NCI-H187 (cell line): Measurements from ENCODE around the gene PCDHGB1.
"Not testable (repeated sequence)": the region's sequence is repeated elsewhere in the genome, so short reads cannot be mapped to it uniquely, and the experiment has no call there.

Experiments
- DNase-seq, 2 experiments: peaks; one replicate each; lab custom pipeline; 2025; lab: John Stamatoyannopoulos, UW

The PCDHGB1 gene

DNA sequence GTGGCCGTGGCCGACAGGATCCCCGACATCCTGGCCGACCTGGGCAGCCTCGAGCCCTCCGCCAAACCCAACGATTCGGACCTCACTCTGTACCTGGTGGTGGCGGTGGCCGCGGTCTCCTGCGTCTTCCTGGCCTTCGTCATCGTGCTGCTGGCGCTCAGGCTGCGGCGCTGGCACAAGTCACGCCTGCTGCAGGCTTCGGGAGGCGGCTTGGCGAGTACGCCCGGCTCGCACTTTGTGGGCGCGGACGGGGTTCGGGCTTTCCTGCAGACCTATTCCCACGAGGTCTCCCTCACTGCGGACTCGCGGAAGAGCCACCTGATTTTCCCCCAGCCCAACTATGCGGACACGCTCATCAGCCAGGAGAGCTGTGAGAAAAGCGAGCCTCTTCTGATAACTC is 3.9 kb upstream of the PCDHGB1 start:
- not testable (repeated sequence) for DNase-seq

DNA sequence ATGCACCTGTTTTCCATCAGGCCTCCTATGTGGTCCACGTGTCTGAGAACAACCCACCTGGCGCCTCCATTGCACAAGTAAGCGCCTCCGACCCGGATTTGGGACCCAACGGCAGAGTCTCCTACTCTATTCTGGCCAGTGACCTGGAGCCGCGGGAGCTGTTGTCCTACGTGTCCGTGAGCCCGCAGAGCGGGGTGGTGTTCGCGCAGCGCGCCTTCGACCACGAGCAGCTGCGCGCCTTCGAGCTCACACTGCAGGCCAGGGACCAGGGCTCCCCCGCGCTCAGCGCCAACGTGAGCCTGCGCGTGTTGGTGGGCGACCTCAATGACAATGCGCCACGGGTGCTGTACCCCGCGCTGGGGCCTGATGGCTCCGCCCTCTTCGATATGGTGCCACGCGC is 1.7 kb downstream of the PCDHGB1 start:
- DNase-seq, result no peak

DNA sequence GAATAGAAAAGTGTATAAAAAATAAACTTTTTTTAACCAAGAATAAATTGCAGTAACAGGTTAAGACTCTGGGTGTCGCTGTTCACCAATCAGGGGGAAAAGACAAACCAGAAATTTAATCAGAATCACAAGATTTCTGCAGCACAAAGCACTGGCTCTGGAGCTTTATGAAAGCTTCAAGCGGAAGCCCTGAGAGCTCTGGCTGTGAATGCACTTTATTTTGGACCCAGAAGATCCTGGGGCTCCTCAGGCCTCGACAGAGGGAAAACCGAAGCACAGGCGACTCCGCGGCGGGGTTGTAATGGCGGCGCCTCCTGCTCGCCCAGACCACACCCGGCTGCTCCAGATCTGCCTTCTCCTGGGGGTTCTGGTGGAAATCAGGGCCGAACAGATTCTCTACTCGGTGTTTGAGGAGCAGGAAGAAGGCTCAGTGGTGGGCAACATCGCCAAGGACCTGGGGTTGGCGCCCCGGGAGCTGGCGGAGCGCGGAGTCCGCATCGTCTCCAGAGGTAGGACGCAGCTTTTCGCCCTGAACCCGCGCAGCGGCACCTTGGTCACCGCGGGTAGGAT is 5.1 kb downstream of the PCDHGB1 start, which contains the start of gene PCDHGA4:
TSS of gene PCDHGA4 (plus strand) at position 122 of the 570 bp plus-strand sequence. CDS start at position 209, 87 bp downstream.
- DNase-seq, result no peak

DNA sequence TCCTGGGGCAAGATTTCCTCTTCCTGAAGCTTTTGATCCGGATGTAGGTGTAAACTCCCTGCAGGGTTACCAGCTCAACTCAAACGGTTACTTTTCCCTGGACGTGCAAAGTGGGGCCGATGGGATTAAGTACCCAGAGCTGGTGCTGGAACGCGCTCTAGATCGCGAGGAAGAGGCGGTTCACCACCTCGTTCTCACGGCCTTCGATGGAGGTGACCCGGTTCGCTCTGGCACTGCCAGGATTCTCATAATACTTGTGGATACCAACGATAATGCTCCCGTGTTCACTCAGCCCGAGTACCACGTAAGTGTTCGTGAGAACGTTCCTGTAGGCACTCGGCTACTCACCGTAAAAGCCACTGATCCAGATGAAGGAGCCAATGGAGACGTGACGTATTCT is 5.7 kb downstream of the PCDHGB1 start:
- no peak for DNase-seq

DNA sequence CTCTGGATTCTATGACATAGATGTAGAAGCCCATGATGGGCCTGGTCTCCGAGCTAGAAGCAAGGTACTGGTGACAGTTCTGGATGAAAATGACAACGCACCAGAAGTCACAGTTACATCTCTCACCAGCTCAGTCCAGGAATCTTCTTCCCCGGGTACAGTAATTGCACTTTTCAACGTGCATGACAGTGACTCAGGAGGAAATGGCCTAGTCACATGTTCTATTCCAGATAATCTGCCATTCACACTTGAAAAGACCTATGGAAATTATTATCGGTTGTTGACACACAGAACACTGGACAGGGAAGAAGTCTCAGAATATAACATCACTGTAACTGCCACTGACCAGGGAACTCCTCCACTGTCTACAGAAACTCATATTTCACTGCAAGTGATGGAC is 6.2 kb downstream of the PCDHGB1 start:
- DNase-seq, result no peak

DNA sequence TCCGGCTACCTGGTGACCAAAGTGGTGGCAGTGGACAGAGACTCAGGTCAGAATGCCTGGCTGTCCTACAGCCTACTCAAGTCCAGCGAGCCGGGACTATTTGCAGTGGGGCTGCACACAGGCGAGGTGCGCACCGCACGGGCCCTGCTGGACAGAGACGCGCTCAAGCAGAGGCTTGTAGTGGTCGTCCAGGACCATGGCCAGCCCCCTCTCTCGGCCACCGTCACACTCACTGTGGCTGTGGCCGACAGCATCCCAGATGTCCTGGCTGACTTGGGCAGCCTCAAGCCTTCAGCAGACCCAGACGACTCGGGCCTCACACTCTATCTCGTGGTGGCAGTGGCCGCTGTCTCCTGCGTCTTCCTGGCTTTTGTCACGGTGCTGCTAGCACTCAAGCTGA is 7.1 kb downstream of the PCDHGB1 start:
- no peak for DNase-seq

DNA sequence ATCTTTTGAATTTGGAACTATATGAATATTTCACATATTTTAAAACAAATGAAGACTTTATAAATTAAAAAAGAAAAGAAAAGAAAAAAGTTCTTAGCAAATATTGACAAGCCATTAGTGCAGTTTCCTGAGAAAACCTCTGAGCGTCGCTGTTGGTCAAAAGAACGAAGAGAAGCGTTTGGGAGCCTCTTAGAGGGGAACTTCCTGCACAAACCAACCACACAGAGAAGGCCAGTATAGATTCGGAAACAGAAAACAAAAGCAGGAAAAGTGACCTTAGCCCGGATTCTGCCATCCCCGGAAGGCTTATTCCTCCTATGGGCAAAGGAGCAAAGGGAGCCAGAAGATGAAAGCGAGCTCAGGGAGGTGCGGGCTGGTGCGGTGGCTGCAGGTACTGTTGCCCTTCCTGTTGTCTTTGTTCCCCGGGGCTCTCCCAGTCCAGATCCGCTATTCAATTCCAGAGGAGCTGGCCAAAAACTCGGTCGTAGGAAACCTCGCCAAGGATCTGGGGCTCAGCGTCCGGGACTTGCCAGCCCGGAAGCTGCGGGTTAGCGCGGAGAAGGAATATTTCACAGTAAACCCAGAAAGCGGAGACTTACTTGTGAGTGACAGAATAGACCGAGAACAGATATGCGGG is 10.0 kb downstream of the PCDHGB1 start, which contains the start of gene PCDHGB2:
TSS of gene PCDHGB2 (plus strand) at position 205 of the 637 bp plus-strand sequence. CDS start at position 347, 142 bp downstream.
- DNase-seq, result no peak

DNA sequence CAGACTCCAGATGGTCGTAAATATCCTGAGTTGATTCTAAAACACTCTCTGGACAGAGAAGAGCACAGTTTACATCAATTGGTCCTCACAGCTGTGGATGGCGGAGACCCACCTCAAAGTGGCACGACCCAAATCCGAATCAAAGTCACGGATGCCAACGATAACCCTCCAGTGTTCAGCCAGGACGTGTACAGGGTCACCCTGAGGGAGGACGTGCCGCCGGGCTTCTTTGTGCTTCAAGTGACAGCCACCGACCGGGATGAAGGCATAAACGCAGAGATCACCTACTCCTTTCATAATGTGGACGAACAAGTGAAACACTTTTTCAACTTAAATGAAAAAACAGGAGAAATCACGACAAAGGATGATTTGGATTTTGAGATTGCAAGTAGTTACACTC is 10.8 kb downstream of the PCDHGB1 start:
- DNase-seq, result no peak

DNA sequence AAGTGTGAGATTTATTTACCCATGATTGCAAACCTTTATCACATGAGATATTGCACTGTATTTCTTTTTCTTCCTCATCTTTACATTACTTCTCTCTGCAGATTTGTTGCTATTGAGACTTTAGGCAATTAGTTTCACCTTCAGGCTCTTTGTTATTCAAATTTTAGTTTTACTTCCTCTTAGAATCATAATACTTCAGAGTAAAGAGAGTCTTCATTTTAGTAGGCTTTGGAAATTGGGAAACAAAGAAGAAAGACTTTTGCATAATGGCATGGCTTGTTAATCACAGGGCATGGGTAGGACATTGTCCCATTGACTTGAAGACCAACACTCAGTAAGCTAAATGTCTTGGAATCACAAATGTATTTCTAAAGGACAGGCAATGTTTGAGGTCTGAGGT is 12.8 kb downstream of the PCDHGB1 start:
- DNase-seq, result no peak

DNA sequence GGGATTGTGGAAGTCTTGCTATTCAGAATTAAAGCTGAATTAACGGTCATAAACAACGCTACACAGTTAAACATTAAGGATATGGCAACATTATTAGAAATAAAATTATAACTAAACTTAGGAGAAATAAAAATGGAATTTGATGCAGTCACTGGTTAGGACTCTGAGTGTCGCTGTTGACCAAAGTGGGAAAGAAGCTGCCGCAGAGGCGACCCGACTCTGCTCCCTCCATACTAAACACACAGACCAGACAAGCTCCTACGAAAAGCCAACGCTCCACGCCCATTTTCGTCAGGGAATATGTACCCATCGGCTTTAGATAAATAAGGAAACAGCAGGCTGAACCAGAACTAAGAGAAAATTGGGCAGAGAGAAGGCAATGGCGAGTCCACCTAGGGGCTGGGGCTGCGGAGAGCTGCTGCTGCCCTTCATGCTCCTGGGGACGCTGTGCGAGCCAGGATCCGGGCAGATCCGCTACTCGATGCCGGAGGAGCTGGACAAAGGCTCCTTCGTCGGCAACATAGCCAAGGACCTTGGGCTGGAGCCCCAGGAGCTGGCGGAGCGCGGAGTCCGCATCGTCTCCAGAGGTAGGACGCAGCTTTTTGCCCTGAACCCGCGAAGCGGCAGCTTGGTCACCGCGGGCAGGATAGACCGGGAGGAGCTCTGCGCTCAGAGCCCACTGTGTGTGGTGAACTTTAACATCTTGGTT is 14.2 kb downstream of the PCDHGB1 start, which contains the start of gene PCDHGA5:
TSS of gene PCDHGA5 (plus strand) at position 211 of the 709 bp plus-strand sequence. CDS start at position 380, 169 bp downstream.
- no peak for DNase-seq

DNA sequence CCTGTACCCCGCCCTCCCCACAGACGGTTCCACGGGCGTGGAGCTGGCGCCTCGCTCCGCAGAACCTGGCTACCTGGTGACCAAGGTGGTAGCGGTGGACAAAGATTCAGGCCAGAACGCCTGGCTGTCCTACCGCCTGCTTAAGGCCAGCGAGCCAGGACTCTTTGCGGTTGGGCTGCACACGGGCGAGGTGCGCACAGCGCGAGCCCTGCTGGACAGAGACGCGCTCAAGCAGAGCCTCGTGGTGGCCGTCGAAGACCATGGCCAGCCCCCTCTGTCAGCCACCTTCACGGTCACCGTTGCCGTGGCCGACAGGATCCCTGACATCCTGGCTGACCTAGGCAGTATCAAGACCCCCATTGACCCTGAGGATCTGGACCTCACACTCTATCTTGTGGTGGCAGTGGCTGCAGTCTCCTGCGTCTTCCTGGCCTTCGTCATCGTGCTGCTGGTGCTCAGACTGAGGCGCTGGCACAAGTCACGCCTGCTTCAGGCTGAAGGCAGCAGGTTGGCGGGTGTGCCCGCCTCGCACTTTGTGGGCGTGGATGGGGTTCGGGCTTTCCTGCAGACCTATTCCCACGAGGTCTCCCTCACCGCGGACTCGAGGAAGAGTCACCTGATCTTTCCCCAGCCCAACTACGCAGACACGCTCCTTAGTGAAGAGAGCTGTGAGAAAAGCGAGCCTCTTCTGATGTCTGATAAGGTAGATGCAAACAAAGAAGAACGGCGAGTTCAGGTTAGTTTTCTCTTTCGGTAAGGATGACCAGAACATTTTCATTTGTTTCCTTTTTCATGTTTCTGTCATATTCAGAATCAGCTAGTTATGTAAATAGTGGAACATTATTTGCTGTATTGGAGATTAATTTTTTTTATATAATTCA is 16.4 kb downstream of the PCDHGB1 start:
- no peak for DNase-seq

DNA sequence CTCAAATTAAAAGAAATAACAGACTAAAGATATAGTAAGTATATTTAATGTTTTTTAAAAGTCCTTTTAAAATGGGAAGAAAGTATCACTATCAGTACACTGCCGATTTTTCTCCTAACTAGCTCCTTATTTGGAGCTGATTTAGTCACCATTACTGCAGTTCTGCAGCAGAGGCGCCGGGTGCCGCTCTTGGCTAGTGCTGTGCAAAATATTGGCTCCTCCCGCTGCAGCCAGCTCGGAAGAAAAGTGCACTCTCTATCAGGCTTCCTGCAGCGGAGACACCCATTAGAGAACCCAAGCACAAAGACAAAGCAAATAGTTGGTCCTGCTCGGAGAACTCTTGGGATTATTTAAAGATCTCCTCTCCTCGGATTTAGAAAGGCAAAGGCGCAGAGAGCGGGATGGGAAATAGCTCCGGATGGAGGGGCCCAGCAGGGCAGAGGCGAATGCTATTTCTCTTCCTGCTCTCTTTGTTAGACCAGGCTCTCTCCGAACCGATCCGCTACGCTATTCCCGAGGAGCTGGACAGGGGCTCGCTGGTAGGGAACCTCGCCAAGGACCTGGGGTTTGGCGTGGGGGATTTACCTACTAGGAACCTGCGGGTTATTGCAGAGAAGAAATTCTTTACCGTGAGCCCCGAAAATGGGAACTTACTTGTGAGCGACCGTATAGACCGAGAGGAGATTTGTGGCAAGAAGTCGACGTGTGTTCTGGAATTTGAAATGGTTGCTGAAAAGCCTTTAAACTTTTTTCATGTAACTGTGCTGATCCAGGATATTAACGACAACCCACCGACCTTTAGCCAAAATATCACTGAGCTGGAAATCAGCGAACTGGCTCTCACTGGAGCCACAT is 20.3 kb downstream of the PCDHGB1 start, which contains the start of gene PCDHGB3:
TSS of gene PCDHGB3 (plus strand) at position 249 of the 855 bp plus-strand sequence. CDS start at position 402, 153 bp downstream.
- no peak for DNase-seq

DNA sequence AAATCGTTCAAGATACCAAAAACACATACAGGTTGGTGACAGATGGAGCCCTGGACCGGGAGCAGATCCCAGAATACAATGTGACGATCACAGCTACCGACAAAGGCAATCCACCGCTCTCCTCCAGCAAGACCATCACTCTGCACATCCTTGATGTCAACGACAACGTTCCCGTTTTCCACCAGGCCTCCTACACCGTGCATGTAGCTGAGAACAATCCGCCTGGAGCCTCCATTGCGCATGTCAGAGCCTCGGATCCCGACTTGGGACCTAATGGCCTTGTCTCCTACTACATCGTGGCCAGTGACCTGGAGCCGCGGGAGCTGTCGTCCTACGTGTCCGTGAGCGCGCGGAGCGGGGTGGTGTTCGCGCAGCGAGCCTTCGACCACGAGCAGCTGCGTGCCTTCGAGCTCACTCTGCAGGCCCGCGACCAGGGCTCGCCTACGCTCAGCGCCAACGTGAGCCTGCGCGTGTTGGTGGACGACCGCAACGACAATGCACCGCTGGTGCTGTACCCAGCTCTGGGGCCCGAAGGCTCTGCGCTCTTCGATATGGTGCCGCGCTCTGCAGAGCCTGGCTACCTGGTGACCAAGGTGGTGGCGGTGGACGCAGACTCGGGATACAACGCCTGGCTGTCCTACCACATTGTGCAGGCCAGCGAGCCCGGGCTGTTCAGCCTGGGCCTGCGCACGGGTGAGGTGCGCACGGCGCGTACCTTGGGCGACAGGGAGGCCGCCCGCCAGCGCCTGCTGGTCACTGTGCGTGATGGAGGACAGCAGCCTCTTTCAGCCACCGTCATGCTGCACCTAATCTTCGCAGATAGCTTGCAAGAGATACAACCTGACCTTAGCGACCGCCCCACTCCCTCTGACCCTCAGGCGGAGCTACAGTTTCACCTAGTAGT is 21.9 kb downstream of the PCDHGB1 start:
- no peak for DNase-seq

DNA sequence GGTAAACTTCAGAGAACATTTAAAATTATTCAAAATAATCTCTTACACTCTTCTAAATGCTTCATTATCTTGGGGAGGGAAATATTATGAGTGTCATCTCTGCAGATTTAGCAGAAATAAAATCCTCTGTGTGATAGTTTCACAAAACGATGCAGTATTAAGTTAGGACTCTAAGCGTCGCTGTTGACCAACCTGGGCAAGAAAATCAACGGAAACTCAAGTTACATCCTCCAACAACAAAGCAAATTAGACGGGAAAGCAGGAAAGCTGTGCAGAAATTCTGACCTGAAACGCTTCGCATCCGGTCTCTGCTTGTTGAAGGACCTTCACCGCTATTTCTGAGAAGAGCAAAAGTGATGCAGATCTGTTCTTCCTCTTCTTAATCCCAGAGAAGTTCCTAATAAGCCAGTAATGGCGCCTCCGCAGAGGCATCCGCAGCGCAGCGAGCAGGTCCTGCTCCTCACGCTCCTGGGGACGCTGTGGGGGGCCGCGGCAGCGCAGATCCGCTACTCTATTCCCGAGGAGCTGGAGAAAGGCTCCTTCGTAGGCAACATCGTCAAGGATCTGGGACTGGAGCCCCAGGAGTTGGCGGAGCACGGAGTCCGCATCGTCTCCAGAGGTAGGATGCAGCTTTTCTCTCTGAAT is 23.9 kb downstream of the PCDHGB1 start, which contains the start of gene PCDHGA6:
TSS of gene PCDHGA6 (plus strand) at position 219 of the 645 bp plus-strand sequence. CDS start at position 412, 193 bp downstream.
- no peak for DNase-seq

DNA sequence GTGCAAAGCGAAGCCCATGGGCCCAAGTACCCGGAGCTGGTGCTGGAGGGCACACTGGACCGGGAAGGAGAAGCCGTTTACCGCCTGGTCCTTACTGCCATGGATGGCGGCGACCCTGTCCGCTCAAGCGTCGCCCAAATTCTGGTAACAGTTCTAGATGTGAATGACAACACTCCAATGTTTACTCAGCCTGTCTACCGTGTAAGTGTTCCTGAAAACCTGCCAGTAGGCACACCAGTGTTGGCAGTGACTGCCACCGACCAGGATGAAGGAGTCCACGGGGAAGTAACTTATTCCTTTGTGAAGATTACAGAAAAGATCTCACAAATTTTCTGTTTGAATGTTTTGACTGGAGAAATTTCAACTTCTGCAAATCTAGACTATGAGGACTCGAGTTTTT is 24.7 kb downstream of the PCDHGB1 start:
- DNase-seq, result no peak

DNA sequence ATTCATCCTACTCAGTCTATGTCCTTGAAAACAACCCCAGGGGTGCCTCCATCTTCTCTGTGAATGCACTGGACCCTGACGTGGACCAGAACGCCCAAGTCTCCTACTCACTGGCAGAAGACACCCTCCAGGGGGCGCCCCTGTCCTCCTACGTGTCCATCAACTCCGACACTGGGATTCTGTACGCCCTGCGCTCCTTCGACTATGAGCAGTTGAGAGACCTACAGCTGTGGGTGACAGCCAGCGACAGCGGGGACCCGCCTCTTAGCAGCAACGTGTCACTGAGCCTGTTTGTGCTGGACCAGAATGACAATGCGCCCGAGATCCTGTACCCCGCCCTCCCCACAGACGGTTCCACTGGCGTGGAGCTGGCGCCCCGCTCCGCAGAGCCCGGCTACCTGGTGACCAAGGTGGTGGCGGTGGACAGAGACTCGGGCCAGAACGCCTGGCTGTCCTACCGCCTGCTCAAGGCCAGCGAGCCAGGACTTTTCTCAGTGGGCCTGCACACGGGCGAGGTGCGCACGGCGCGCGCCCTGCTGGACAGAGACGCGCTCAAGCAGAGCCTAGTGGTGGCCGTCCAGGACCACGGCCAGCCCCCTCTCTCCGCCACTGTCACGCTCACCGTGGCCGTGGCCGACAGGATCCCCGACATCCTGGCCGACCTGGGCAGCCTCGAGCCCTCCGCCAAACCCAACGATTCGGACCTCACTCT is 25.7 kb downstream of the PCDHGB1 start:
- not testable (repeated sequence) for DNase-seq

DNA sequence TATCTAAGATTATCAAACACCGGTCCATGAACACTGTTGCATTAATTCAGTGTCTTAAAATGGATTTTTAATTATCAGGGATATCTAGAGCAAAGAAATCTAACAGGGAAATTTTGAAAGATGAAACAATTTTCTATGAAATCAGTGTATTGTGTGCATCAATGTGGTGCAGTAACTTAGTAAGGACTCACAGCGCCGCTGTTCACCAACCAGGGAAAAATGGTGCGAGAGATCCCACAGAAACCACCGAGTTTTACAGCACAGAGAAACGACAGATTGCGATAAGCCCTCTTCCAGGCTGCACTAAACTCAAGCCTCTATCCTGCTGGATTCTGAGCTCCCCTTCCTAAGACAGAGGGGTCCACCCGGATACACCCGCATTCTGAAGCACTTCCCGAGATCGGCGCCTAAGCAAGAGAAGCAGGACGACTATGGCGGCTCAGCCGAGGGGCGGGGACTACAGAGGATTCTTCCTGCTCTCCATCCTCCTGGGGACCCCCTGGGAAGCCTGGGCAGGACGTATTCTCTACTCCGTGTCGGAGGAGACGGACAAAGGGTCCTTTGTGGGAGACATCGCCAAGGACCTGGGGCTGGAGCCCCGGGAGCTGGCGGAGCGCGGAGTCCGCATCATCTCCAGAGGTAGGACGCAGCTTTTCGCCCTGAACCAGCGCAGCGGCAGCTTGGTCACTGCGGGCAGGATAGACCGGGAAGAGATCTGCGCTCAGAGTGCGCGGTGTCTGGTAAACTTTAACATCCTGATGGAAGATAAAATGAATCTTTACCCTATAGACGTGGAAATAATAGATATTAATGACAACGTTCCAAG is 32.8 kb downstream of the PCDHGB1 start, which contains the start of gene PCDHGA7:
TSS of gene PCDHGA7 (plus strand) at position 274 of the 826 bp plus-strand sequence. CDS start at position 432, 158 bp downstream.
- DNase-seq, result no peak
